ENCODE data around the gene MYH11. TPM values are rescaled to one million over a fixed set of nuclear protein-coding genes. Genes with fewer than 3 reads are reported as not detected.

MYH11 gene
- total RNA-seq, 4 donors from 2014 or later = 13.7 to 139 (median 39.0) TPM

GRCh38 chr16:15757630-15758251 is 99.1 kb downstream of the MYH11 start:
- TF ChIP-seq, protein P1, sequence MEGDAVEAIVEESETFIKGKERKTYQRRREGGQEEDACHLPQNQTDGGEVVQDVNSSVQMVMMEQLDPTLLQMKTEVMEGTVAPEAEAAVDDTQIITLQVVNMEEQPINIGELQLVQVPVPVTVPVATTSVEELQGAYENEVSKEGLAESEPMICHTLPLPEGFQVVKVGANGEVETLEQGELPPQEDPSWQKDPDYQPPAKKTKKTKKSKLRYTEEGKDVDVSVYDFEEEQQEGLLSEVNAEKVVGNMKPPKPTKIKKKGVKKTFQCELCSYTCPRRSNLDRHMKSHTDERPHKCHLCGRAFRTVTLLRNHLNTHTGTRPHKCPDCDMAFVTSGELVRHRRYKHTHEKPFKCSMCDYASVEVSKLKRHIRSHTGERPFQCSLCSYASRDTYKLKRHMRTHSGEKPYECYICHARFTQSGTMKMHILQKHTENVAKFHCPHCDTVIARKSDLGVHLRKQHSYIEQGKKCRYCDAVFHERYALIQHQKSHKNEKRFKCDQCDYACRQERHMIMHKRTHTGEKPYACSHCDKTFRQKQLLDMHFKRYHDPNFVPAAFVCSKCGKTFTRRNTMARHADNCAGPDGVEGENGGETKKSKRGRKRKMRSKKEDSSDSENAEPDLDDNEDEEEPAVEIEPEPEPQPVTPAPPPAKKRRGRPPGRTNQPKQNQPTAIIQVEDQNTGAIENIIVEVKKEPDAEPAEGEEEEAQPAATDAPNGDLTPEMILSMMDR (IDR thresholded peaks at IDR 0.05) = no peak
- TF ChIP-seq POLR2A (IDR thresholded peaks at IDR 0.05) = no peak
- intact Hi-C loops (cut with DNase I; ENCODE audit: low total_unique reads) = no loop called here
- no peak for DNase-seq (ENCODE audit: low spot score in 2 of 2)
- WGBS, 2 donors = 88 to 91% methylated on average over 22 to 23 of the region's 23 CpGs
- H3K4me3 ChIP-seq (ENCODE audit: low read depth, poor library complexity, severe bottlenecking) = no peak overlapping the region

DNA sequence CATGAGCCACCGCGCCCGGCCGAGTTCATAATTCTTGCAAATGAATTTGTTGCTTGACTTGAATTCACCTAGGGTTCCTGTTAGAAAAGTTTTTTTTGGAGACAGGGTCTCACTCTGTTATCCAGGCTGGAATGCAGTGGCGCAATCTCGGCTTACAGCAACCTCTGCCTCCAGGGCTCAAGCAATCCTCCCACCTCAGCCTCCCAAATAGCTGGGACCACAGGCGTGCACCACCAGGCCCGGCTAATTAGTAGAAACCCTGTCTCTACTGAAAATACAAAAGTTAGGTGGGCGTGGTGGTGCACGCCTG is 99.8 kb downstream of the MYH11 start:
- WGBS, 2 donors = 76 to 82% methylated on average over 10 of the region's 10 CpGs
- TF ChIP-seq, protein P1 (IDR thresholded peaks at IDR 0.05) = no peak
- TF ChIP-seq POLR2A (IDR thresholded peaks at IDR 0.05) = no peak
- no peak overlapping the region for H3K4me3 ChIP-seq (ENCODE audit: low read depth, poor library complexity, severe bottlenecking)
- intact Hi-C loops (cut with DNase I; ENCODE audit: low total_unique reads) = no loop called here
- DNase-seq (ENCODE audit: low spot score in 2 of 2) = no peak

DNA sequence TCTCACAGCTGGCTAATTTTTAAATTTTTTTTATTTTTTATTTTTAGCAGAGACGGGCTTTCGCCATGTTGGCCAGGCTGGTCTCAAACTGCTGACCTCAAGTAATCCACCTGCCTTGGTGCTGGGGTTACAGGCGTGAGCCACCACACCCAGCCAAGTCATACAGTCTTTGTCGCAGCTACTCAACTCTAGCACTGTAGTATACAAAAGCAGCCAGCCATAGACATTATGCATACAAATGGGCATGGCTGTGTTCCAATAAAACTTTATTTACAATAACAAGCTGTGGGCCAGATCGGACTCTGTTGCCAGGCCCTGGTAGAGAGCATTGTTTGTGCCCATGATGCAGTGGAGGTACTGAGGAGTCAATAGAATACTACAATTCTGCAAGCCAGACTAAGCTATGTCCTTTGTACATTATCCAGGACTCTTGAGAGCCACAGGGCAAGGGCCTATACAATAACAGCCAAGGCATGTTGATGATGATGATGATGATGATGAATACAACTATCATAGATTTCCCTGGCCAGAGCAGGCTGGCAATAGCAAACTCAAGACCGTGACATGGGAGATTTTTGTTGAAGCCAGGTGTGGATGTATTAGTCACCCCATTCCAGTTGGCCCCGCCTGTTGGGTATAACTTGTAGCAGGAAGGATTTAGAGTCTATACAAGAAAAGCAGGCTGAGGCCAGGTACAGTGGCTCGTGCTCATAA is 101.8 kb downstream of the MYH11 start:
- TF ChIP-seq POLR2A (IDR thresholded peaks at IDR 0.05) = no peak
- TF ChIP-seq, protein P1 (IDR thresholded peaks at IDR 0.05) = no peak
- intact Hi-C loops (cut with DNase I; ENCODE audit: low total_unique reads) = no loop called here
- 80 to 86% methylated on average over 8 of the region's 8 CpGs for WGBS, 2 donors
- no peak overlapping the region for H3K4me3 ChIP-seq (ENCODE audit: low read depth, poor library complexity, severe bottlenecking)
- no peak for DNase-seq (ENCODE audit: low spot score in 2 of 2)

GRCh38 chr16:15752717-15753488 is 103.9 kb downstream of the MYH11 start:
- TF ChIP-seq, protein P1 (IDR thresholded peaks at IDR 0.05) = no peak
- TF ChIP-seq POLR2A (IDR thresholded peaks at IDR 0.05) = no peak
- WGBS, 2 donors = 77 to 89% methylated on average over 12 of the region's 12 CpGs
- intact Hi-C loops (cut with DNase I; ENCODE audit: low total_unique reads) = no loop called here
- H3K4me3 ChIP-seq (ENCODE audit: low read depth, poor library complexity, severe bottlenecking) = no peak overlapping the region
- DNase-seq (ENCODE audit: low spot score in 2 of 2) = no peak

DNA sequence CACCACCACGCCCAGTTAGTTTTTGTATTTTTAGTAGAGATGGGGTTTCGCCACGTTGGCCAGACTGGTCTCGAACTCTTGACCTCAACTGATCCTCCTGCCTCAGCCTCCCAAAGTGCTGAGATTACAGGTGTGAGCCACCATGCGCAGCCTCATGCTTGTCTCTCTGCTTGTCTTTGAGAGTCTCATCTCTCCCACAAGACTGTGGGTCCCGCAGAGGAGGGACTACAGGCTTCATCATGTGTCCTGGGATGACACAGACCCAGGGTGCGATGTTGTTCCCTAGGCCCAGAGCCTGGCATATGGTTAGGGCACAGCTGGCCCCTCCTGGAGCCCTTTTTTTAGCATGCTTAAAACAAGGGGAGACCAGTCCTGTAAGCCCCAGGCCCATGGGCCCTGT is 104.9 kb downstream of the MYH11 start:
- WGBS, 2 donors = 89 to 95% methylated on average over 7 of the region's 7 CpGs
- no peak for DNase-seq (ENCODE audit: low spot score in 2 of 2)
- intact Hi-C loops (cut with DNase I; ENCODE audit: low total_unique reads) = no loop called here
- TF ChIP-seq POLR2A (IDR thresholded peaks at IDR 0.05) = no peak
- no peak overlapping the region for H3K4me3 ChIP-seq (ENCODE audit: low read depth, poor library complexity, severe bottlenecking)

DNA sequence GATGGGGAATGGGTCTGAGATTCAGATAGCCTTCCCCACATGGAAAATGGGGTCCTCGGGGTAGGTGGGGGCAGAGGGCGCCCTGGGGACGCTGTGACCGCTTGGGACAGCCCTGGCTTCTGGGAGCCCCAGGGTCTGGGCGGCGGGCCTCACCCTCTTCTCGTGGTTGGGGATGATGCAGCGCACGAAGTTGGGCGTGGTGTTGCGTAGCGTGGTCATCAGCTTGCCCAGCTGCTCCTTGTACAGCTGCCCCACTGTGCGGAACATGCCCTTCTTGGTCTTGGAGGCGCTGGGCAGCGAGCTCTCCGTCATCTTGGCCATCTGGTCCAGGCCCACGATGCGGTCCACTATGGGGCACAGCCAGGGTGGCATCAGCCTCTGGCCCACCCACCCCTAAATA is 106.8 kb downstream of the MYH11 start:
- WGBS, 2 donors = 84 to 88% methylated on average over 18 of the region's 18 CpGs
- no peak overlapping the region for H3K4me3 ChIP-seq (ENCODE audit: low read depth, poor library complexity, severe bottlenecking)
- no peak for DNase-seq (ENCODE audit: low spot score in 2 of 2)
- TF ChIP-seq POLR2A (IDR thresholded peaks at IDR 0.05) = no peak
- TF ChIP-seq, protein P1 (IDR thresholded peaks at IDR 0.05) = no peak
- intact Hi-C loops (cut with DNase I; ENCODE audit: low total_unique reads) = no loop called here

Data from lower leg skin (tissue), 4 donors.